ENCODE measurements around the gene GNG2.

GNG2 gene

GRCh38 chr14:51824191-51824590 lies 36.2 kb upstream of the GNG2 start:
- no peaks in the 10 kb centered on the region for H3K9me2 ChIP-seq (replicated peaks; ENCODE audit: insufficient read depth, low read length)
- no peaks in the 10 kb centered on the region for H3K79me2 ChIP-seq (ENCODE audit: insufficient read depth, low read length)
- H3K9ac ChIP-seq (ENCODE audit: low read length), result no peak overlapping the region
- H3F3A ChIP-seq (ENCODE audit: insufficient read depth), result no peaks in the 10 kb centered on the region
- H3K36me3 ChIP-seq (ENCODE audit: low read length), result no peaks in the 10 kb centered on the region
- H2AFZ ChIP-seq (ENCODE audit: low read depth, low read length, severe bottlenecking), result no peak overlapping the region
- no peak for TF ChIP-seq CTCF (IDR thresholded peaks at IDR 0.05; ENCODE audit: insufficient read depth, low read length, poor library complexity, severe bottlenecking)
- no peak for TF ChIP-seq EZH2phosphoT487 (conservative IDR thresholded peaks at IDR 0.05; ENCODE audit: low read length)
- no peaks in the 10 kb centered on the region for H4K20me1 ChIP-seq (ENCODE audit: low read depth, low read length)
- no peak overlapping the region for H3K4me2 ChIP-seq (ENCODE audit: low read depth, low read length, poor library complexity, severe bottlenecking)
- no peak overlapping the region for H3K4me3 ChIP-seq (ENCODE audit: insufficient read depth, low read length, poor library complexity, severe bottlenecking)
- H3K27ac ChIP-seq (ENCODE audit: low read depth, low read length), result no peak overlapping the region
- no peaks in the 10 kb centered on the region for H3K27me3 ChIP-seq (ENCODE audit: low read length)
- no peaks in the 10 kb centered on the region for H3K9me3 ChIP-seq (ENCODE audit: insufficient read depth, low read length)

- Histone ChIP-seq H3K36me3 (ENCODE audit: low read length) (no peaks in the 10 kb centered on the region), H2AFZ (ENCODE audit: low read depth, low read length, severe bottlenecking) (no peak overlapping the region), H3K4me2 (ENCODE audit: low read depth, low read length, poor library complexity, severe bottlenecking) (no peak overlapping the region), H3K9ac (ENCODE audit: low read length) (no peak overlapping the region), H3K79me2 (ENCODE audit: insufficient read depth, low read length) (no peaks in the 10 kb centered on the region), H3K9me2 (replicated peaks; ENCODE audit: insufficient read depth, low read length) (no peaks in the 10 kb centered on the region), H3K27me3 (ENCODE audit: low read length) (no peaks in the 10 kb centered on the region), H3K27ac (ENCODE audit: low read depth, low read length) (no peak overlapping the region), H3K4me3 (ENCODE audit: insufficient read depth, low read length, poor library complexity, severe bottlenecking) (no peak overlapping the region), H4K20me1 (ENCODE audit: low read depth, low read length) (no peaks in the 10 kb centered on the region), H3F3A (ENCODE audit: insufficient read depth) (no peaks in the 10 kb centered on the region), H3K9me3 (ENCODE audit: insufficient read depth, low read length) (no peaks in the 10 kb centered on the region)
- no peak for TF ChIP-seq CTCF (IDR thresholded peaks at IDR 0.05; ENCODE audit: insufficient read depth, low read length, poor library complexity, severe bottlenecking)
- TF ChIP-seq EZH2phosphoT487 (conservative IDR thresholded peaks at IDR 0.05; ENCODE audit: low read length), result no peak
These were observed 34.5 kb upstream of the GNG2 start for GRCh38 chr14:51825926-51826325.

GRCh38 chr14:51828017-51828797 lies 32.2 kb upstream of the GNG2 start:
- TF ChIP-seq EZH2phosphoT487 (conservative IDR thresholded peaks at IDR 0.05; ENCODE audit: low read length), result no peak
- no peak for TF ChIP-seq CTCF (IDR thresholded peaks at IDR 0.05; ENCODE audit: insufficient read depth, low read length, poor library complexity, severe bottlenecking)
- Histone ChIP-seq H3K4me3 (ENCODE audit: insufficient read depth, low read length, poor library complexity, severe bottlenecking) (no peak overlapping the region), H3K79me2 (ENCODE audit: insufficient read depth, low read length) (no peaks in the 10 kb centered on the region), H3F3A (ENCODE audit: insufficient read depth) (no peaks in the 10 kb centered on the region), H3K9ac (ENCODE audit: low read length) (no peak overlapping the region), H3K27me3 (ENCODE audit: low read length) (no peaks in the 10 kb centered on the region), H3K9me2 (replicated peaks; ENCODE audit: insufficient read depth, low read length) (no peaks in the 10 kb centered on the region), H2AFZ (ENCODE audit: low read depth, low read length, severe bottlenecking) (no peak overlapping the region), H3K4me2 (ENCODE audit: low read depth, low read length, poor library complexity, severe bottlenecking) (no peak overlapping the region), H3K36me3 (ENCODE audit: low read length) (no peaks in the 10 kb centered on the region), H3K27ac (ENCODE audit: low read depth, low read length) (no peak overlapping the region), H3K9me3 (ENCODE audit: insufficient read depth, low read length) (no peaks in the 10 kb centered on the region), H4K20me1 (ENCODE audit: low read depth, low read length) (no peaks in the 10 kb centered on the region)
